ENCODE results near the gene MAP4K5.

GRCh38 chr14:50577982-50578381, 45.6 kb upstream of the MAP4K5 start:
- TF ChIP-seq ZNF565 (CRISPR knock-in tag; conservative IDR thresholded peaks at IDR 0.05; ENCODE audit: low read depth) (no peak), ZNF70 (CRISPR knock-in tag; IDR thresholded peaks at IDR 0.05) (no peak), ZFP3 (CRISPR knock-in tag; IDR thresholded peaks at IDR 0.05) (no peak), POU6F1 (CRISPR knock-in tag; IDR thresholded peaks at IDR 0.05; ENCODE audit: borderline replicate concordance, low read depth) (no peak), ZFP30 (CRISPR knock-in tag; IDR thresholded peaks at IDR 0.05) (no peak), ESRRG (CRISPR knock-in tag; IDR thresholded peaks at IDR 0.05) (no peak), ARNTL (CRISPR knock-in tag; IDR thresholded peaks at IDR 0.05; ENCODE audit: borderline replicate concordance, low read depth) (no peak), PATZ1 (CRISPR knock-in tag; IDR thresholded peaks at IDR 0.05; ENCODE audit: borderline replicate concordance) (no peak), ZNF8 (CRISPR knock-in tag; IDR thresholded peaks at IDR 0.05) (no peak), PPARA (CRISPR knock-in tag; IDR thresholded peaks at IDR 0.05; ENCODE audit: borderline replicate concordance) (no peak), OSR1 (CRISPR knock-in tag; IDR thresholded peaks at IDR 0.05) (no peak), TOX (CRISPR knock-in tag; IDR thresholded peaks at IDR 0.05; ENCODE audit: borderline replicate concordance) (no peak), CSDC2 (CRISPR knock-in tag; IDR thresholded peaks at IDR 0.05) (no peak)
